Measurements from ENCODE around the gene INSRR. TPM values are rescaled to one million over a fixed set of nuclear protein-coding genes. Genes with fewer than 3 reads are reported as not detected.

INSRR gene
- total RNA-seq, 4 donors from 2014 or later, result not detected

- peaks cover 11% of the 10 kb centered on the region for H3K4me1 ChIP-seq
- H3K27ac ChIP-seq, result no peak overlapping the region
- H3K4me3 ChIP-seq, result no peak overlapping the region
- H3K36me3 ChIP-seq, result no peaks in the 10 kb centered on the region
- no peaks in the 10 kb centered on the region for H3K9me3 ChIP-seq
- WGBS, result 85% methylated on average over 9 of the region's 9 CpGs
- peaks cover 68% of the 10 kb centered on the region for H3K27me3 ChIP-seq
- no peak for DNase-seq (ENCODE audit: low spot score in 2 of 2)
- TF ChIP-seq EP300 (IDR thresholded peaks at IDR 0.05), result no peak
- TF ChIP-seq CTCF (IDR thresholded peaks at IDR 0.05), result no peak
- TF ChIP-seq POLR2AphosphoS5 (IDR thresholded peaks at IDR 0.05), result no peak
- no peak for TF ChIP-seq POLR2A (IDR thresholded peaks at IDR 0.05)
Measured at GRCh38 chr1:156865258-156865657, 6.3 kb upstream of the INSRR start.

- Histone ChIP-seq H3K36me3 (no peaks in the 10 kb centered on the region), H3K9me3 (no peaks in the 10 kb centered on the region), H3K4me3 (no peak overlapping the region), H3K4me1 (peaks cover 16% of the 10 kb centered on the region), H3K27me3 (peaks cover 72% of the 10 kb centered on the region), H3K27ac (no peak overlapping the region)
- TF ChIP-seq POLR2A (IDR thresholded peaks at IDR 0.05), result no peak
- no peak for TF ChIP-seq POLR2AphosphoS5 (IDR thresholded peaks at IDR 0.05)
- TF ChIP-seq CTCF (IDR thresholded peaks at IDR 0.05), result no peak
- no peak for TF ChIP-seq EP300 (IDR thresholded peaks at IDR 0.05)
- no peak for DNase-seq (ENCODE audit: low spot score in 2 of 2)
- WGBS, result 88% methylated on average over 4 of the region's 4 CpGs
Measured at GRCh38 chr1:156864796-156865195, 5.9 kb upstream of the INSRR start.

- Histone ChIP-seq H3K27me3 (peaks cover 84% of the 10 kb centered on the region), H3K4me1 (peaks cover 27% of the 10 kb centered on the region), H3K27ac (no peak overlapping the region), H3K9me3 (no peaks in the 10 kb centered on the region), H3K36me3 (no peaks in the 10 kb centered on the region), H3K4me3 (no peak overlapping the region)
- no peak for DNase-seq (ENCODE audit: low spot score in 2 of 2)
- WGBS, result 68% methylated on average over 7 of the region's 7 CpGs
- TF ChIP-seq EP300 (IDR thresholded peaks at IDR 0.05) (no peak), CTCF (IDR thresholded peaks at IDR 0.05) (no peak), POLR2A (IDR thresholded peaks at IDR 0.05) (no peak), POLR2AphosphoS5 (IDR thresholded peaks at IDR 0.05) (no peak)
Measured at GRCh38 chr1:156863631-156864030, 4.7 kb upstream of the INSRR start.

- WGBS, result 60% methylated on average over 10 of the region's 10 CpGs
- H3K36me3 ChIP-seq, result no peaks in the 10 kb centered on the region
- DNase-seq (ENCODE audit: low spot score in 2 of 2), result no peak
- H3K9me3 ChIP-seq, result no peaks in the 10 kb centered on the region
- no peak overlapping the region for H3K4me3 ChIP-seq
- H3K27me3 ChIP-seq, result peaks cover 89% of the 10 kb centered on the region
- no peak overlapping the region for H3K27ac ChIP-seq
- H3K4me1 ChIP-seq, result peaks cover 27% of the 10 kb centered on the region
- TF ChIP-seq CTCF (IDR thresholded peaks at IDR 0.05) (no peak), POLR2AphosphoS5 (IDR thresholded peaks at IDR 0.05) (no peak), POLR2A (IDR thresholded peaks at IDR 0.05) (no peak)
Measured at GRCh38 chr1:156862997-156863599, 4.2 kb upstream of the INSRR start.

- no peak overlapping the region for H3K4me3 ChIP-seq
- TF ChIP-seq CTCF (IDR thresholded peaks at IDR 0.05), result no peak
- no peak for TF ChIP-seq POLR2A (IDR thresholded peaks at IDR 0.05)
- no peak for TF ChIP-seq EP300 (IDR thresholded peaks at IDR 0.05)
- TF ChIP-seq POLR2AphosphoS5 (IDR thresholded peaks at IDR 0.05), result no peak
- no peak for DNase-seq (ENCODE audit: low spot score in 2 of 2)
- H3K27me3 ChIP-seq, result peaks cover 94% of the 10 kb centered on the region
- WGBS, result 100% methylated on average over 2 of the region's 6 CpGs
- no peak overlapping the region for H3K27ac ChIP-seq
- H3K4me1 ChIP-seq, result peaks cover 27% of the 10 kb centered on the region
- no peaks in the 10 kb centered on the region for H3K9me3 ChIP-seq
- no peaks in the 10 kb centered on the region for H3K36me3 ChIP-seq
Measured at GRCh38 chr1:156862584-156862983, 3.7 kb upstream of the INSRR start.

Data from suprapubic skin (tissue), 4 donors.